ENCODE measurements around the gene MYO7B.

Gene MYO7B

GRCh38 chr2:127535422-127535901 lies at the start of gene MYO7B:
Gene MYO7B (plus strand): TSS chr2:127535683. CDS start chr2:127559723, 24,040 bp downstream.
- no peak for DNase-seq

DNA sequence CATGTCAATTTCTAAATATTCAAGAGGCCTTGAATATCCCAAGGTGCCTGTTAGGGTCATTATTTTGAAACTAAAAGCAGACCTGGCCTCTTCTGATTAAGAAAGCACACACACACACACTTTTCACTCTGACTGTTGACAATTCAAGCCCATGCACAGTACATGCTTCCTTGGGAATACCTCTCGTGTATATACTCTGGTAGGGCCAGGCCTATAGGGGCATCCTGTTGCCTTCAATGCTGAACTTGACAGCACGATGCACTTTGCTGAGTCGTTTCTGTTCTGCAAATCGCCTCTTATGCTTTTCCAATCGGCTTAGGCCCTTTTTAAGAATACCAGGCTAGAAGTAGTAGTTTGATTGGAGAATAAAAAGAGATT lies 49.8 kb upstream of the MYO7B start:
- DNase-seq = no peak

- no peak for DNase-seq
Measured at GRCh38 chr2:127486247-127487058, 49.0 kb upstream of the MYO7B start.

GRCh38 chr2:127490283-127490682 lies 45.2 kb upstream of the MYO7B start:
- DNase-seq = no peak

DNA sequence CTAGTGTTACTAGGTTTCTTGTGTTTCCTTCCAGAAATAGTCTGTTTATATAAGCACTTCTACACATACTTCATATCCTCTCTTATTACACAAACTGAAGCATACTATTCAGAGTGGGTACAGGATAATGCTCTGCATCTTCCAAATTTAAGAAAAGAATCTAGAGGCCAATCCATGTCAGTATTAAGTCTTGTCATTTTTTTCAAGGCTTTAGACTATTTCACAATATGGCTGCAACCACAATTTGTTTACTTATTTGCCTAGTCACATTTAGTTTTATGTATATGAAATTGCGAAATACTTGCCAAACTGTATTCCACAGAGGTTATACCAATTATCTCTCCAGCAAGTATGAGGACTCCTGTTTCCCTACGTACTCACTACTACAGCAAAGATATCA lies 37.1 kb upstream of the MYO7B start:
- DNase-seq = no peak

- no peak for DNase-seq
Measured at GRCh38 chr2:127503491-127503890, 32.0 kb upstream of the MYO7B start.

- DNase-seq = no peak
Measured at GRCh38 chr2:127504552-127505430, 30.7 kb upstream of the MYO7B start.

DNA sequence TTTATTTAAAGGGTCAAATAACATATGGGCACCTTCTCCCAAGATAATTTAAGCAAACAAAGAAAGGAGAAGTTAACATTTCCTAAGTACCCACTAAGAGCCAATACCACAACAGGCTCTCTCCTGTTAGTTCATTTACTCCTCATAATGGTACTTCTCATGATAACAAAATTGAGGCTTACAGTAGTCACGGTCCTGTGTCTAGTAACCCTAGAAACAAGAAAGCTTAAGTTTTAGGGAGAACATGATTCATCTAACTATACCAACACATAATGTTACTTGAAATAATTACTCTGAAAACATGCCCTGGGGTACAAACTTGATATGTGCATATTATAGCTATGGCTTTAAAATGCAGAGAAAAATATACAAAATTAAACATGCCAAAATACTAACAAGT lies 29.0 kb upstream of the MYO7B start:
- DNase-seq = no peak

DNA sequence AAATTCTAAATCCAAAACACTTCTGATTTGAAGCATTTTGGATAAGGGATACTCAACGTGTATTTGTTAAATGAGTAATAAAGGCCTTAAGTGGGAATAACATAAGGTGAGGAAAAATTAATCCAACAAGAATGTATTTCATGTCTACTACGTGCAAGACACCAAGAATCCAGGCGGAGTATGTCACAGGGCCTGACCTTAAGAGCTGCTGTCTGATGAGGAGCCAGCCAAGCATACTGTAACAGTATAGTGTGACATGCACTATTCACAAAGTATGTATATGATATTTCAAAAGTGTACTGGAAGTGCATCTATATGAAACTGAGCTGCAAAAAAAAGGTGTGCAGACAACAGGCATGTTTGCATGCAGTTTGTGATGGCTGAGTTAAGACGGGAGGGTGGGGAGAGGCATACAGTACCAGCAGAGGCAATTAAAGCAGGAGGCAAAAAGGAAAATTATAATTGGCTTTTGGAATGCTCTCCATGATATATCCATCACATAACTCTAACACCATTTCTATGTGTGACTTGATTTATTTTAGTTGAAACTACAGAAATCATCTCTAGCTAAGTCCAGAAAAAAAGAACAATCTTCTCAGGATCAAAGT lies 27.4 kb upstream of the MYO7B start:
- DNase-seq = no peak

- no peak for DNase-seq
Measured at GRCh38 chr2:127508631-127509034, 26.9 kb upstream of the MYO7B start.

GRCh38 chr2:127510073-127510472 lies 25.4 kb upstream of the MYO7B start:
- no peak for DNase-seq

DNA sequence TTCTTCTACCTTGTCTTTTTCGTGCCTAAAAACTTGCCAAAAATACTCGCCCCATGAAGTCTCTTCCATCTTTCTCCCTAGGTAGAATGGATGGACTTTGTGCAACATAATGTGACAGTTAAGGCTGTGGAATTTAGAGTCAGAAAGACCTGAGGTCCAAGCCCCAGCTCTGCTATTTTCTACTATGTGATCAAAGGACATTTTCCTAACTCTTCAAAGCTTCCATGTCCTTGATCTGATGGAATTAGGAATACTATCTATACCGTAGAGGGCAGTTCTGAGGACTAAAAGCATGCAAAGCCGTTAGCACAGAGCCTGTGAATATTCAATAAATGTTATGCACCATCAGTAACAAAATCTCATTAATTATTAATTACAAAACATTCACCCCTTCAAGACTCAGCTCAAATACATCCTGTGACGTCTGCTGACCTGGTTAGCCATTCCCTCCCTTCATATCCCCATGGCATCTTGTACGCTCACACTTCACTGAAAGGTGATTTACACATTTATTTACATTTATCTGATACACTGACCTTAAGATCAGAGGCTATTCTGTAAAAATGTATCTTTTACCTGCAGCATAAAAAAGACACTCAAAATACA lies 24.3 kb upstream of the MYO7B start:
- no peak for DNase-seq

- no peak for DNase-seq
Measured at GRCh38 chr2:127511917-127512316, 23.6 kb upstream of the MYO7B start.

DNA sequence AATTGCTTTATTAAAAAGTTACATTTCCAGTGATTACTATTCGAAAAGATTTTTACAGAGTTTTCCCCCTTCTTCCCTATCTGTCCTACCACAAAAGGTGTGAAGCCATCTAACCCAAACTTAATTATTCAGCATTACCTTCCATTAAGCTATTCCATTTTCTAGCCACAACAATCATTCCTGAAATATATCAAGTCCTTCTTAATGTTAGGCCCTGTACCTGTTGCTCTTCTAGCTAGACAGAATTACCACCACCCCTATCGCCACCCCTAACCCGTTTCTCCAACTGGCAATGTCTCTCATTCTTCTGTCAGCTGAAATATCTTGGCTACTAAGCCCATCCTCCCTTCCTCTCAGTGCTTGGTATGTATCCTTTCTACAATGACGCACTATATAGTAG lies 23.1 kb upstream of the MYO7B start:
- DNase-seq = no peak

- no peak for DNase-seq
Measured at GRCh38 chr2:127514076-127514475, 21.4 kb upstream of the MYO7B start.

GRCh38 chr2:127514485-127514884 lies 21.0 kb upstream of the MYO7B start:
- DNase-seq = no peak

DNA sequence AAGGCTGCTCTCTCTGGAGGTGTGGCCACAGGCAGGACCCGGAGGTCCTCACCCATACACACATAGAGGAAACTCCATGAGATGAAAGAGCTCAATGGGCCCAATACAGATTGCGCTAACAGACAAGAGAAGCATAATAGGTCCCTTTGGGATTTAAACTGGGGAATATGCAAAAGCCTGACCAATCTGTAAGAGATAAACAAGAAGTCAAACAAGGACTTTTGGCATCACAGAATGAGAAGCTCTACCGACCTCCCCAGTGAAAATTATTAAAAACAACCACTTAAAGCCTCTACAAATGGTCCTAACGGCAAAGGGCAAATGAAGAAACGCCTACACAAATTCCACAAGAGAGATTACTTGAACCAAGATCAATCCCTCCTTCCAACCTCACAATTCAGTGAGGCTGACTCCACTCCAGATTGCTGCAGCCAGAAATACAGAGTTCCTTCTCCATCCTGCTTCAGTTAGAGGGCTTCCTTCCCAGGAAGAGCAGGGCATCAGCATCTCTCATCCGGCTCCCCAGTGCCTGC lies 20.0 kb upstream of the MYO7B start:
- no peak for DNase-seq

- DNase-seq = no peak
Measured at GRCh38 chr2:127516041-127516762, 19.3 kb upstream of the MYO7B start.

DNA sequence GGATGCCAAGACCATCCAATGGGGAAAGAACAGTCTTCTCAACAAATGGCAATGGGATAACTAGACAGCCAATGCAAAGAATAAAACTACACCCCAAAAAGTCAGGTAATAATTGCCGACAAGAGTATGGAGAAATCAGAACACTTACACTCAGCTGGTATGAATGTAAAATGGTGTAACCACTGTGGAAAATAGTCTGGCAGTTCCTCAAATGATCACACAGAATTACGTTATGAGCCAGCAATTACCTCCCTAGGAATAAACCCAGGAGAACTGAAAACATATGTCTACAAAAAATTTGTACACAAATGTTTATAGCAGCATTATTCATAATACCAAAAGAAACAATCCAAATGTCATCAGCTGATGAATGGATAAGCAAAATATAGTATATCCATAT lies 18.0 kb upstream of the MYO7B start:
- DNase-seq = no peak

GRCh38 chr2:127520424-127520823 lies 15.1 kb upstream of the MYO7B start:
- no peak for DNase-seq

DNA sequence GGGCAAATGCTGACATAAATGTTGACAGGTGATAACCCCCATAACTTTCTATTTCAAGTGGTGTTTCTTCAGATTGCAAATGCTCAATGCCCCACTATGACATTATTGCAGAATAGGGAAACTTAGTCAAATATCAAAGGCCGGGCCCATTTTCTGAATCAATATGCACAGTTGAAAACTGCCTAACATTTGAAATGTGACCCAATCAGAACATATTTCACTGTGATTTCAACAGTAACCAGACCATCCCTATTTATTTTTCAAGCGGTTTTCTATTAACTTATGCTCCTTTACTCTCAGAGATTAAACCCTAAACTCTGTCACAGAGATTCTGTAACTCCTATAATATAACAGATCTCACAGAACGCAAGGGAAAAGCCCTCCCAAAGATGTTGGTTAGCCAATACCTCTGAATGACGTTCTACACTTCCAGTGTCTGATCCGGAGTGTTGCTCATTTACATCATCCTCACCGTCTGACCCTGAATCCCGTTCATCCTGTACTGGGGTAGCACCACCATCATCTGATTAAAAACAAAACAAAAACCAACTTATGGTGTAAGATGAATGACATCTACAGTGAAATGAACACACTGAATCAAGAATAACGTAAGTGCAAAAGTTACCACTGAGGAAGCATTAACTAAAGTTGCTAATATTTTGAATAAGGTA lies 12.1 kb upstream of the MYO7B start:
- no peak for DNase-seq
